Panc1 (cell line): Measurements from ENCODE around the gene IL11RA.

Experiments
- POLR2AphosphoS5 ChIP-seq: IDR thresholded peaks from 2 replicates; pipeline ENCODE4 v1.6.1; 2012; ENCODE audit warnings: mild to moderate bottlenecking, low read depth, low read length, moderate library complexity
- REST ChIP-seq, 2 experiments: IDR thresholded peaks; 2 replicates each; pipeline ENCODE4 v1.6.1; 2011 to 2012; ENCODE audit warnings: low read depth in 2 of 2, control low read depth in 1 of 2, low read length in 1 of 2, mild to moderate bottlenecking in 1 of 2, moderate library complexity in 1 of 2; ENCODE audit not compliant: insufficient read depth in 1 of 2
- TF ChIP-seq, protein P1 (sequence below): fragments of 450-650 bp; IDR thresholded peaks from 2 replicates; pipeline ENCODE4 v1.5.1; 2017; ENCODE audit warnings: mild to moderate bottlenecking

GRCh38 chr9:34684145-34684544, 32.2 kb downstream of the IL11RA start:
- TF ChIP-seq POLR2AphosphoS5 (no peak), REST (IDR thresholded peaks at IDR 0.05; ENCODE audit: insufficient read depth in 1 of 2, low read depth in 2 of 2, low read length in 1 of 2) (no peak)
- TF ChIP-seq, protein P1, sequence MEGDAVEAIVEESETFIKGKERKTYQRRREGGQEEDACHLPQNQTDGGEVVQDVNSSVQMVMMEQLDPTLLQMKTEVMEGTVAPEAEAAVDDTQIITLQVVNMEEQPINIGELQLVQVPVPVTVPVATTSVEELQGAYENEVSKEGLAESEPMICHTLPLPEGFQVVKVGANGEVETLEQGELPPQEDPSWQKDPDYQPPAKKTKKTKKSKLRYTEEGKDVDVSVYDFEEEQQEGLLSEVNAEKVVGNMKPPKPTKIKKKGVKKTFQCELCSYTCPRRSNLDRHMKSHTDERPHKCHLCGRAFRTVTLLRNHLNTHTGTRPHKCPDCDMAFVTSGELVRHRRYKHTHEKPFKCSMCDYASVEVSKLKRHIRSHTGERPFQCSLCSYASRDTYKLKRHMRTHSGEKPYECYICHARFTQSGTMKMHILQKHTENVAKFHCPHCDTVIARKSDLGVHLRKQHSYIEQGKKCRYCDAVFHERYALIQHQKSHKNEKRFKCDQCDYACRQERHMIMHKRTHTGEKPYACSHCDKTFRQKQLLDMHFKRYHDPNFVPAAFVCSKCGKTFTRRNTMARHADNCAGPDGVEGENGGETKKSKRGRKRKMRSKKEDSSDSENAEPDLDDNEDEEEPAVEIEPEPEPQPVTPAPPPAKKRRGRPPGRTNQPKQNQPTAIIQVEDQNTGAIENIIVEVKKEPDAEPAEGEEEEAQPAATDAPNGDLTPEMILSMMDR, result no peak
